MM.1S (cell line): ENCODE measurements around the gene RPN2.

ENCODE experiments used
- DNase-seq: peaks from one replicate; pipeline ENCODE4 v3.0.0-alpha.2; 2015
- H2AFZ ChIP-seq: fragments of 300-600 bp; sonication (generic); 2 replicates; pipeline ENCODE4 v1.6.0; 2016; ENCODE audit warnings: antibody characterized with exemption, low read length
- H3F3A ChIP-seq: fragments of 300-600 bp; sonication (generic); 2 replicates; pipeline ENCODE4 v1.6.1; 2016; ENCODE audit warnings: mild to moderate bottlenecking, antibody characterized with exemption, low read length, moderate library complexity, mixed read lengths; ENCODE audit not compliant: insufficient read depth
- H3K27ac ChIP-seq: fragments of 300-600 bp; sonication (generic); 2 replicates; pipeline ENCODE4 v1.5.1; 2016; ENCODE audit warnings: mild to moderate bottlenecking, low read length
- H3K27me3 ChIP-seq: fragments of 300-600 bp; sonication (generic); replicated peaks from 2 replicates; pipeline ENCODE4 v1.6.0; 2016; ENCODE audit warnings: low read length; ENCODE audit not compliant: insufficient read depth
- H3K36me3 ChIP-seq: fragments of 300-600 bp; sonication (generic); replicated peaks from 2 replicates; pipeline ENCODE4 v1.6.1; 2016; ENCODE audit warnings: mild to moderate bottlenecking, low read length, mixed read lengths; ENCODE audit not compliant: insufficient read depth
- H3K4me1 ChIP-seq: fragments of 300-600 bp; sonication (generic); 2 replicates; pipeline ENCODE4 v1.6.1; 2016; ENCODE audit warnings: low read length, mixed read lengths
- H3K4me2 ChIP-seq: fragments of 300-600 bp; sonication (generic); 2 replicates; pipeline ENCODE4 v1.6.0; 2016; ENCODE audit warnings: low read depth, low read length
- H3K4me3 ChIP-seq: fragments of 300-600 bp; sonication (generic); 2 replicates; pipeline ENCODE4 v1.5.1; 2016; ENCODE audit warnings: low read length, mixed read lengths
- H3K79me2 ChIP-seq: fragments of 300-600 bp; sonication (generic); 2 replicates; pipeline ENCODE4 v1.6.1; 2016; ENCODE audit warnings: mixed run types, low read length, mixed read lengths
- H3K9ac ChIP-seq: fragments of 300-600 bp; sonication (generic); 2 replicates; pipeline ENCODE4 v1.6.1; 2016; ENCODE audit warnings: low read length, mixed read lengths
- H3K9me2 ChIP-seq: fragments of 300-600 bp; sonication (generic); replicated peaks from 2 replicates; pipeline ENCODE4 v1.6.1; 2016; ENCODE audit warnings: mild to moderate bottlenecking, low read length, mixed read lengths; ENCODE audit not compliant: insufficient read depth
- H3K9me3 ChIP-seq: fragments of 300-600 bp; sonication (generic); replicated peaks from 2 replicates; pipeline ENCODE4 v1.6.1; 2016; ENCODE audit warnings: mild to moderate bottlenecking, low read length, mixed read lengths; ENCODE audit not compliant: insufficient read depth
- H4K20me1 ChIP-seq: fragments of 300-600 bp; sonication (generic); 2 replicates; pipeline ENCODE4 v1.6.1; 2016; ENCODE audit warnings: mild to moderate bottlenecking, low read length, moderate library complexity, mixed read lengths; ENCODE audit not compliant: insufficient read depth
- CTCF ChIP-seq: fragments of 300-600 bp; sonication (generic); IDR thresholded peaks from 2 replicates; pipeline ENCODE4 v1.5.1; 2016; ENCODE audit warnings: antibody characterized with exemption, low read length, mixed read lengths
- EZH2 ChIP-seq: fragments of 300-600 bp; sonication (generic); optimal IDR thresholded peaks from 2 replicates; pipeline ENCODE3; 2017; ENCODE audit warnings: low read depth, mild to moderate bottlenecking, antibody characterized with exemption, low read length, mixed read lengths
- EZH2phosphoT487 ChIP-seq: fragments of 300-600 bp; sonication (generic); IDR thresholded peaks from 2 replicates; pipeline ENCODE4 v1.6.1; 2018; ENCODE audit warnings: antibody characterized with exemption, low read length

The RPN2 gene

GRCh38 chr20:37154684-37155298 lies 24.3 kb upstream of the RPN2 start:
- Histone ChIP-seq H3F3A (no peaks in the 10 kb centered on the region), H3K27me3 (no peaks in the 10 kb centered on the region), H2AFZ (no peak overlapping the region), H3K79me2 (no peaks in the 10 kb centered on the region), H3K27ac (no peak overlapping the region), H3K9me3 (no peaks in the 10 kb centered on the region), H3K9me2 (no peaks in the 10 kb centered on the region), H3K4me2 (no peak overlapping the region), H3K36me3 (no peaks in the 10 kb centered on the region), H3K4me3 (no peak overlapping the region), H3K9ac (no peak overlapping the region), H4K20me1 (no peaks in the 10 kb centered on the region), H3K4me1 (no peaks in the 10 kb centered on the region)
- TF ChIP-seq CTCF, result no peak
- no peak for TF ChIP-seq EZH2
- no peak for TF ChIP-seq EZH2phosphoT487
- no peak for DNase-seq

- Histone ChIP-seq H4K20me1 (no peaks in the 10 kb centered on the region), H2AFZ (no peak overlapping the region), H3K79me2 (no peaks in the 10 kb centered on the region), H3K36me3 (no peaks in the 10 kb centered on the region), H3K4me2 (no peak overlapping the region), H3K9me3 (no peaks in the 10 kb centered on the region), H3K9ac (no peak overlapping the region), H3K4me3 (no peak overlapping the region), H3F3A (no peaks in the 10 kb centered on the region), H3K4me1 (no peaks in the 10 kb centered on the region), H3K27ac (no peak overlapping the region), H3K9me2 (no peaks in the 10 kb centered on the region), H3K27me3 (no peaks in the 10 kb centered on the region)
- TF ChIP-seq EZH2 (no peak), EZH2phosphoT487 (no peak), CTCF (no peak)
- DNase-seq, result no peak
Observed at GRCh38 chr20:37155987-37156386, 23.1 kb upstream of the RPN2 start.

- Histone ChIP-seq H3K4me3 (no peak overlapping the region), H3K9me3 (no peaks in the 10 kb centered on the region), H3K9me2 (no peaks in the 10 kb centered on the region), H4K20me1 (no peaks in the 10 kb centered on the region), H3K79me2 (no peaks in the 10 kb centered on the region), H3K9ac (no peak overlapping the region), H3F3A (no peaks in the 10 kb centered on the region), H3K4me2 (no peak overlapping the region), H3K36me3 (no peaks in the 10 kb centered on the region), H3K4me1 (no peaks in the 10 kb centered on the region), H2AFZ (no peak overlapping the region), H3K27ac (no peak overlapping the region), H3K27me3 (no peaks in the 10 kb centered on the region)
- no peak for DNase-seq
- no peak for TF ChIP-seq EZH2phosphoT487
- no peak for TF ChIP-seq CTCF
- no peak for TF ChIP-seq EZH2
Observed at GRCh38 chr20:37158248-37158647, 20.9 kb upstream of the RPN2 start.
